ENCODE measurements around the gene RASGRP1.

Gene RASGRP1

GRCh38 chr15:38551720-38552648, 12.6 kb downstream of the RASGRP1 start:
- no peaks in the 10 kb centered on the region for H3K27me3 ChIP-seq (replicated peaks; ENCODE audit: control insufficient read depth, insufficient read depth, low read length)
- DNase-seq (ENCODE audit: low read depth), result no peak

DNA sequence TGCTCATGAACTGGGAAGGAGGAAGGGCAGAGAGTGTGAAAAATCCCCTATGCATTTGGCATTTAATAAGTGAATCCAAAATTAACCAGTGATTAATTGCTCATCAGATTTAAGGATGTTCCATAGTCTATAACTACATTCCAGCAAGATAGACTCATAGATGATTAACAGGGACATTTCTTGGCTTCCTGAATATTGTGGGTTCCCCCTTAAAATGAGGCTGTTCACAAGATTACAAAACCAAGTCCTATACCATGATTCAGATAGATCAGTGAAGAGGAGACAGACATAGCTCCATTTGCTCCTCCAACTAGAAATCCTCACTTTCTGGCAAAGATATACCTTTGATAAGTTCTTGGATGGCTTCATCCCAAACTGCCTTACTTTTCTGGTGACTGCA, 15.4 kb downstream of the RASGRP1 start:
- no peaks in the 10 kb centered on the region for H3K4me1 ChIP-seq (ENCODE audit: control insufficient read depth, insufficient read depth, low read length)
- no peaks in the 10 kb centered on the region for H3K9me3 ChIP-seq (ENCODE audit: control insufficient read depth, low read length)
- no peak for DNase-seq (ENCODE audit: low read depth)
- no peaks in the 10 kb centered on the region for H3K27me3 ChIP-seq (replicated peaks; ENCODE audit: control insufficient read depth, insufficient read depth, low read length)
- no peak overlapping the region for H3K4me3 ChIP-seq (ENCODE audit: low read length)
- H3K9ac ChIP-seq (ENCODE audit: low read length), result no peak overlapping the region
- H3K36me3 ChIP-seq (ENCODE audit: control insufficient read depth, insufficient read depth, low read length, severe bottlenecking), result no peaks in the 10 kb centered on the region

More at GRCh38 chr15:38551720-38552648, 12.6 kb downstream of the RASGRP1 start:
- no peaks in the 10 kb centered on the region for H3K4me1 ChIP-seq (ENCODE audit: control insufficient read depth, insufficient read depth, low read length)
- no peaks in the 10 kb centered on the region for H3K36me3 ChIP-seq (ENCODE audit: control insufficient read depth, insufficient read depth, low read length, severe bottlenecking)
- H3K9ac ChIP-seq (ENCODE audit: low read length), result no peak overlapping the region
- no peaks in the 10 kb centered on the region for H3K9me3 ChIP-seq (ENCODE audit: control insufficient read depth, low read length)
- no peak overlapping the region for H3K4me3 ChIP-seq (ENCODE audit: low read length)

- DNase-seq (ENCODE audit: low read depth), result peak; percentile 37
- no peaks in the 10 kb centered on the region for H3K9me3 ChIP-seq (ENCODE audit: control insufficient read depth, low read length)
- H3K36me3 ChIP-seq (ENCODE audit: control insufficient read depth, insufficient read depth, low read length, severe bottlenecking), result no peaks in the 10 kb centered on the region
- no peak overlapping the region for H3K9ac ChIP-seq (ENCODE audit: low read length)
- H3K4me3 ChIP-seq (ENCODE audit: low read length), result no peak overlapping the region
- H3K27me3 ChIP-seq (replicated peaks; ENCODE audit: control insufficient read depth, insufficient read depth, low read length), result no peaks in the 10 kb centered on the region
- no peaks in the 10 kb centered on the region for H3K4me1 ChIP-seq (ENCODE audit: control insufficient read depth, insufficient read depth, low read length)
Measured at GRCh38 chr15:38547255-38547997, 17.2 kb downstream of the RASGRP1 start.

- Histone ChIP-seq H3K9ac (ENCODE audit: low read length) (no peak overlapping the region), H3K9me3 (ENCODE audit: control insufficient read depth, low read length) (no peaks in the 10 kb centered on the region), H3K4me1 (ENCODE audit: control insufficient read depth, insufficient read depth, low read length) (no peaks in the 10 kb centered on the region), H3K36me3 (ENCODE audit: control insufficient read depth, insufficient read depth, low read length, severe bottlenecking) (no peaks in the 10 kb centered on the region), H3K27me3 (replicated peaks; ENCODE audit: control insufficient read depth, insufficient read depth, low read length) (no peaks in the 10 kb centered on the region), H3K4me3 (ENCODE audit: low read length) (no peak overlapping the region)
- peak; percentile 33 for DNase-seq (ENCODE audit: low read depth)
Measured at GRCh38 chr15:38545179-38545578, 19.4 kb downstream of the RASGRP1 start.

GRCh38 chr15:38541026-38541425, 23.6 kb downstream of the RASGRP1 start:
- no peaks in the 10 kb centered on the region for H3K9me3 ChIP-seq (ENCODE audit: control insufficient read depth, low read length)
- no peak overlapping the region for H3K9ac ChIP-seq (ENCODE audit: low read length)
- H3K27me3 ChIP-seq (replicated peaks; ENCODE audit: control insufficient read depth, insufficient read depth, low read length), result no peaks in the 10 kb centered on the region
- no peaks in the 10 kb centered on the region for H3K36me3 ChIP-seq (ENCODE audit: control insufficient read depth, insufficient read depth, low read length, severe bottlenecking)
- peaks cover 10% of the 10 kb centered on the region for H3K4me1 ChIP-seq (ENCODE audit: control insufficient read depth, insufficient read depth, low read length)
- no peak for DNase-seq (ENCODE audit: low read depth)
- H3K4me3 ChIP-seq (ENCODE audit: low read length), result no peak overlapping the region

DNA sequence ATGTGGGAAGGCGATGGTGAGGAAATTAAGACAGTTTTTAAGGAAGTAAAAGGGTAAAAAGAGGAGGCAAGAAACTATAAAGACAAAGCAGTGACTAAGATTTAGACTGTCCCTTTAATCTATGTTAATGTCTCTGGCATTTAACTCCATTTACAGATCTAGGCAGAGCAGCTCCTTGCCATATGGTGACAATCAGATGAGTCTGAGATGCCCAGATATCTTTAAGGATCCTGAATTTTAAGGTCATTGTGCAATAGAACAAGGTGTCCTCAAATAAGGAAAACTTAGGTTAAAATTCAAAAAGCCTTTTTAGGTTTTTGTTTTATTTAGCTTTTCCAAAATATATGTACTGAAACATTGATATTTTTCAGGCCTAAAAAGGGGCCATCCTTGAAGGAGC, 24.1 kb downstream of the RASGRP1 start:
- Histone ChIP-seq H3K4me1 (ENCODE audit: control insufficient read depth, insufficient read depth, low read length) (peaks cover 15% of the 10 kb centered on the region), H3K36me3 (ENCODE audit: control insufficient read depth, insufficient read depth, low read length, severe bottlenecking) (no peaks in the 10 kb centered on the region), H3K9me3 (ENCODE audit: control insufficient read depth, low read length) (no peaks in the 10 kb centered on the region), H3K9ac (ENCODE audit: low read length) (no peak overlapping the region), H3K27me3 (replicated peaks; ENCODE audit: control insufficient read depth, insufficient read depth, low read length) (no peaks in the 10 kb centered on the region), H3K4me3 (ENCODE audit: low read length) (no peak overlapping the region)
- peak; percentile 35 for DNase-seq (ENCODE audit: low read depth)

- no peak overlapping the region for H3K9ac ChIP-seq (ENCODE audit: low read length)
- H3K4me1 ChIP-seq (ENCODE audit: control insufficient read depth, insufficient read depth, low read length), result peaks cover 22% of the 10 kb centered on the region
- no peak for DNase-seq (ENCODE audit: low read depth)
- H3K9me3 ChIP-seq (ENCODE audit: control insufficient read depth, low read length), result no peaks in the 10 kb centered on the region
- no peak overlapping the region for H3K4me3 ChIP-seq (ENCODE audit: low read length)
- no peaks in the 10 kb centered on the region for H3K36me3 ChIP-seq (ENCODE audit: control insufficient read depth, insufficient read depth, low read length, severe bottlenecking)
- no peaks in the 10 kb centered on the region for H3K27me3 ChIP-seq (replicated peaks; ENCODE audit: control insufficient read depth, insufficient read depth, low read length)
Measured at GRCh38 chr15:38539008-38539343, 25.6 kb downstream of the RASGRP1 start.

DNA sequence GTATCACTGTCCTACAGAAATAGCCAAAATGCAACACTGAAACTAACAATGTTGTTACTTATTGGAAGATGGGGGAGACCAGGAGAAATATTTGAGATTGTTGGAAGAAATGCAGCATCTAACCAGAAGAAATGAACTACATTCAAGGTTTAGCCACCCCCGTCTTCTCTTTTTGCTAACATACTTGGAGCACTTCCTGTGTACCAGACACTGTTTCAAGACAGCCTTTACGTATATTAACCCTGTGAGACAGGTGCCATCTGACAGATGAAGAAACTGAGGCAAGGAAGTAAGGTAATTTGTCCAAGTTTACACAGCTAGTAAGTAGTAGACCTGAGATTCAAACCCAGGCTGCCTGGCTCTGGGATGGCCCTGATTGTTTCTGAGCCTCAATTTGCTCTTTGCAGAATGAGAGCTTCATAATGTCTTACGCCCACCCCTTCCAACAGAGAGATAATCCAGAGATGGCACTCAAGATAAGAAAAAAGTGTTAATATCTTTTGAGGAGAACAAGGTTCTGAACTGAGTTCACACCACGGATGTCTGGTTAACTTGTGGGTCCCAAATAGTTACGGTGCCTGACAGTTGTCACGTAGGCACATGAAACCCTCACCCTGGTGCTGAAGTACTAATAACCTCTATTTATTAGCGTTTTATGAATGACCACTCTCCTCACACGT, 26.1 kb downstream of the RASGRP1 start:
- H3K9me3 ChIP-seq (ENCODE audit: control insufficient read depth, low read length), result no peaks in the 10 kb centered on the region
- no peak overlapping the region for H3K9ac ChIP-seq (ENCODE audit: low read length)
- H3K4me1 ChIP-seq (ENCODE audit: control insufficient read depth, insufficient read depth, low read length), result peaks cover 22% of the 10 kb centered on the region
- H3K36me3 ChIP-seq (ENCODE audit: control insufficient read depth, insufficient read depth, low read length, severe bottlenecking), result no peaks in the 10 kb centered on the region
- no peak overlapping the region for H3K4me3 ChIP-seq (ENCODE audit: low read length)
- no peak for DNase-seq (ENCODE audit: low read depth)
- H3K27me3 ChIP-seq (replicated peaks; ENCODE audit: control insufficient read depth, insufficient read depth, low read length), result no peaks in the 10 kb centered on the region

DNA sequence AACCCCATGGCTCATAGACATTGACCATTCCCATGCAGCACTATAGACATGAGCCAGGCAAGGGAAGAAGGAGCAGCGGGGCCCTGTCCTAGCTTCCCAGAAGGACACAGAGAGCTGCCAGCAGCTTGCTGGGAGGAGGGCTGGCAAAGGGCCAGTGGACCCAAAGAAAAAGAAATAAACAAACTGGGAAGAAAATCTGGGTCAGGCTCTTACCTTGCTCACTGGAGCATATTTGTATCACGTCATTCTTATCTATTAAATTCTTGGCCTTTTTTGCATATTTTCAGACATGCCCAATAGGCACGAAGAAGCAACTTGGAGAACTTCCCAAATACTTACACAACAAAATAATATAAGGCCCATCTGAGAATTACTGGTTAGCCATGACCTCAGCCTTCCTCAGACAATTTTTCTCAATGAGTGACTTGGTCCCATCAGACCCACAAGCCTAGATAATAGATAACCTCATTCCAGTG, 28.4 kb downstream of the RASGRP1 start:
- no peaks in the 10 kb centered on the region for H3K36me3 ChIP-seq (ENCODE audit: control insufficient read depth, insufficient read depth, low read length, severe bottlenecking)
- H3K9ac ChIP-seq (ENCODE audit: low read length), result no peak overlapping the region
- DNase-seq (ENCODE audit: low read depth), result peak; percentile 75
- no peaks in the 10 kb centered on the region for H3K27me3 ChIP-seq (replicated peaks; ENCODE audit: control insufficient read depth, insufficient read depth, low read length)
- H3K4me3 ChIP-seq (ENCODE audit: low read length), result peak overlapping the region; percentile 30
- H3K9me3 ChIP-seq (ENCODE audit: control insufficient read depth, low read length), result no peaks in the 10 kb centered on the region
- H3K4me1 ChIP-seq (ENCODE audit: control insufficient read depth, insufficient read depth, low read length), result peaks cover 22% of the 10 kb centered on the region

GRCh38 chr15:38535491-38536200, 29.0 kb downstream of the RASGRP1 start:
- H3K27me3 ChIP-seq (replicated peaks; ENCODE audit: control insufficient read depth, insufficient read depth, low read length), result no peaks in the 10 kb centered on the region

More at GRCh38 chr15:38535491-38536200, 29.0 kb downstream of the RASGRP1 start:
- H3K9me3 ChIP-seq (ENCODE audit: control insufficient read depth, low read length), result no peaks in the 10 kb centered on the region
- no peak overlapping the region for H3K9ac ChIP-seq (ENCODE audit: low read length)
- peak overlapping the region; percentile 30 for H3K4me3 ChIP-seq (ENCODE audit: low read length)
- peak; percentile 22 for DNase-seq (ENCODE audit: low read depth)
- peaks cover 28% of the 10 kb centered on the region for H3K4me1 ChIP-seq (ENCODE audit: control insufficient read depth, insufficient read depth, low read length)
- H3K36me3 ChIP-seq (ENCODE audit: control insufficient read depth, insufficient read depth, low read length, severe bottlenecking), result no peaks in the 10 kb centered on the region
